CD8-positive, alpha-beta memory T cell (primary cell): ENCODE data around the gene CAV1. TPM values are rescaled to one million over a fixed set of nuclear protein-coding genes. Genes with fewer than 3 reads are reported as not detected.
A peak's percentile ranks its signal among the peaks of the same experiment; 100 is the strongest.

Experiments
- CTCF ChIA-PET: fragments of 350-600 bp; sonication (Branson Sonifier 250); formaldehyde crosslinking; loops from one replicate; lab custom pipeline; 2021; ENCODE audit warnings: antibody characterized with exemption; lab: Charles Lee
- POLR2A ChIA-PET: fragments of 350-600 bp; sonication (Branson Sonifier 250); formaldehyde crosslinking; loops from one replicate; lab custom pipeline; 2021; ENCODE audit warnings: antibody characterized with exemption; lab: Charles Lee
- DNase-seq, 5 donors: peaks; one replicate each; pipeline versions ENCODE4 v3.0.0 to v3.0.0-alpha.2; 2020 to 2022; ENCODE audit warnings: mixed read lengths in 1 of 5
- H3K27ac ChIP-seq: one replicate; pipeline ENCODE4 v1.7.0; 2013; ENCODE audit warnings: low read depth, mild to moderate bottlenecking, low read length, moderate library complexity
- H3K27me3 ChIP-seq: 2 replicates; pipeline ENCODE4 v1.7.0; 2013; ENCODE audit warnings: low read length, mild to moderate bottlenecking; ENCODE audit not compliant: insufficient read depth, poor library complexity, severe bottlenecking
- H3K36me3 ChIP-seq: 2 replicates; pipeline ENCODE4 v1.7.0; 2013; ENCODE audit warnings: mild to moderate bottlenecking, low read length, moderate library complexity; ENCODE audit not compliant: insufficient read depth
- H3K4me1 ChIP-seq: 2 replicates; pipeline ENCODE4 v1.7.0; 2013; ENCODE audit warnings: mild to moderate bottlenecking, low read length, moderate library complexity; ENCODE audit not compliant: insufficient read depth
- H3K4me3 ChIP-seq: 2 replicates; pipeline ENCODE4 v1.7.0; 2013; ENCODE audit warnings: mild to moderate bottlenecking, low read length
- H3K9me3 ChIP-seq: 2 replicates; pipeline ENCODE4 v1.7.0; 2013; ENCODE audit warnings: mild to moderate bottlenecking, low read length
- H3K27ac Mint-ChIP-seq, 8 donors: one replicate each; pipeline ENCODE4 v1.8.0; 2020 to 2021; ENCODE audit warnings: mixed read lengths in 8 of 8, mild to moderate bottlenecking in 6 of 8, inconsistent platforms in 3 of 8, moderate library complexity in 3 of 8
- H3K27me3 Mint-ChIP-seq, 2 donors: one replicate each; pipeline ENCODE4 v1.8.0; 2020 to 2021; ENCODE audit warnings: mixed read lengths in 2 of 2, mild to moderate bottlenecking in 1 of 2, moderate library complexity in 1 of 2
- H3K36me3 Mint-ChIP-seq, 3 donors: one replicate each; pipeline ENCODE4 v1.8.0; 2020 to 2021; ENCODE audit warnings: mixed read lengths in 3 of 3, inconsistent platforms in 1 of 3, mild to moderate bottlenecking in 1 of 3
- H3K4me1 Mint-ChIP-seq, 3 donors: one replicate each; pipeline ENCODE4 v1.8.0; 2020 to 2021; ENCODE audit warnings: mixed read lengths in 3 of 3, inconsistent platforms in 1 of 3, mild to moderate bottlenecking in 1 of 3
- H3K4me3 Mint-ChIP-seq, 7 donors: one replicate each; pipeline ENCODE4 v1.8.0; 2020 to 2021; ENCODE audit warnings: mixed read lengths in 7 of 7, mild to moderate bottlenecking in 6 of 7, moderate library complexity in 4 of 7, inconsistent platforms in 2 of 7
- H3K9me3 Mint-ChIP-seq, 5 donors: one replicate each; pipeline ENCODE4 v1.8.0; 2020 to 2022; ENCODE audit warnings: mixed read lengths in 5 of 5, mild to moderate bottlenecking in 3 of 5, moderate library complexity in 2 of 5, inconsistent platforms in 1 of 5
- polyA plus RNA-seq: library from polyadenylated mRNA; unstranded; fragments of 300-500 nt; fragmentation: Illumina TruSeq; gene quantifications from one replicate; pipeline ENCODE4 v1.2.3, GENCODE V29; 2021
- total RNA-seq, 2 experiments: library from RNA; stranded (reverse); gene quantifications; one replicate each; pipeline ENCODE4 v1.2.3, GENCODE V29; 2021

The CAV1 gene
- total and polyA plus RNA-seq, 3 experiments from 2014 or later, result 2.3 to 2.5 TPM; not detected in 1

DNA sequence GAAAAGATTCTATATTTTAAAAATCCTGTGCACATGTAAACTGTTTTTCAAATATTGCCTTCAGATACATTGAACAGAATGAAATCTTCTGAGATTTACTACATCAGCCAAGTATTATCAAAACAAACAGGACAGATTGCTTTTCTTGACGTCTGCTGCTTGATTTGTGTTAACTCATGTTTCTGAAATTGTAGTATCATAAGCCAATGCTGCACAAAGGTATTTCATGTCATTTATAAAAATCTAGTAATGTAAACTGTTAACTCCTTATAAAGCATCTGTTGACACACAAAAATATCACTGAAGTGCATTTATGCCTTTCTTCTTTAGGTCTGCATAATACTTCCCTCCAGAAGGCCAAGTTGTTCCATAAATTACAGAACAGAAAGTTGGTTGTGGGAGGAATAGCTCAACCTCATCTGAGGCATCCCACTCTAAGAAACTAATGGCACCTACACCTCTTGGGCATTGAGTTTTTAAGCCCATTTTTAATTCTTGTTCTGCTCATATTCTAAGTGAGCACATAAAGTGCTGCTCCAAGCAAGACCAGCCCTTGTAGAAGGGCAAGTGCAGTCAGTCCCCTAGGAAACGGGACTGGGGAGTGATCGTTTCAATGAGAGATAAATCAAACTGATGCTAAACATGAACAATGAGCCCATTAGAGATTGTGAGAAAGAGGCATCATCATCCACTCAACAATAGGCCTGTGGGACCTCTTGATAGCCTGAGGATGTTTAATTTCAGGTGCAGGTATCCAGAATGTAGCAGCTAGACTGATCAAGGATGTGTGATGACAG is 28.5 kb downstream of the CAV1 start:
- no peaks in the 10 kb centered on the region for H3K36me3 ChIP-seq
- H3K36me3 Mint-ChIP-seq, result no peaks in the 10 kb centered on the region
- no peak overlapping the region for H3K4me3 ChIP-seq
- POLR2A ChIA-PET, result no interaction called here
- H3K27me3 Mint-ChIP-seq, result peaks cover 4 to 30% of the 10 kb centered on the region in 2 donors
- H3K27ac Mint-ChIP-seq, result peak overlapping the region in 1 of 8 donors; percentile 4
- H3K27me3 ChIP-seq, result peaks cover 3% of the 10 kb centered on the region
- H3K4me3 Mint-ChIP-seq, result no peak overlapping the region
- no peak for DNase-seq
- H3K9me3 ChIP-seq, result no peaks in the 10 kb centered on the region
- no peaks in the 10 kb centered on the region for H3K9me3 Mint-ChIP-seq
- H3K4me1 ChIP-seq, result no peaks in the 10 kb centered on the region
- CTCF ChIA-PET, result no interaction called here
- no peaks in the 10 kb centered on the region for H3K4me1 Mint-ChIP-seq
- H3K27ac ChIP-seq, result no peak overlapping the region

DNA sequence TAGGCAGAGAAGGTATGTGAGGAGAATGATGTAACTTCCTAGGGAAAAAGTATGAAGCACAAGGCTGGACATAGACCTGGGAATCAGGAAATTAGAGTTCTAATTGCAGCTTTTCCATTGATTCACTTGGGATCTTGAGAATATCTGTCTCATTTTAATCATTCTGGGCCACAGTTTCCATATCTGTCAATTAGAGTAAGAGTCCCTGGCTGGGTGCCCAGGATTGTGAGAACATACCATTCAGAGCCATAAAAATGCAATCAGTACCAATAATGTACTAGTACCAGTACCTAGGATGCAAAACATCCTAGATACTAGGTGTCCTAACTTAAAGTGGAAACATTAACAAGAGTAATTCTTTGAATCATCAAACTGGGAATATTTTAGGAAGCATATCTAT is 29.6 kb downstream of the CAV1 start:
- Histone ChIP-seq H3K4me3 (no peak overlapping the region), H3K36me3 (no peaks in the 10 kb centered on the region), H3K4me1 (no peaks in the 10 kb centered on the region), H3K27me3 (peaks cover 3% of the 10 kb centered on the region), H3K9me3 (no peaks in the 10 kb centered on the region), H3K27ac (no peak overlapping the region)
- no peaks in the 10 kb centered on the region for H3K36me3 Mint-ChIP-seq
- POLR2A ChIA-PET, result no interaction called here
- no peak overlapping the region for H3K27ac Mint-ChIP-seq
- no peaks in the 10 kb centered on the region for H3K4me1 Mint-ChIP-seq
- DNase-seq, result no peak
- CTCF ChIA-PET, result no interaction called here
- no peak overlapping the region for H3K4me3 Mint-ChIP-seq
- H3K27me3 Mint-ChIP-seq, result peaks cover 12 to 36% of the 10 kb centered on the region in 2 donors
- H3K9me3 Mint-ChIP-seq, result no peaks in the 10 kb centered on the region

DNA sequence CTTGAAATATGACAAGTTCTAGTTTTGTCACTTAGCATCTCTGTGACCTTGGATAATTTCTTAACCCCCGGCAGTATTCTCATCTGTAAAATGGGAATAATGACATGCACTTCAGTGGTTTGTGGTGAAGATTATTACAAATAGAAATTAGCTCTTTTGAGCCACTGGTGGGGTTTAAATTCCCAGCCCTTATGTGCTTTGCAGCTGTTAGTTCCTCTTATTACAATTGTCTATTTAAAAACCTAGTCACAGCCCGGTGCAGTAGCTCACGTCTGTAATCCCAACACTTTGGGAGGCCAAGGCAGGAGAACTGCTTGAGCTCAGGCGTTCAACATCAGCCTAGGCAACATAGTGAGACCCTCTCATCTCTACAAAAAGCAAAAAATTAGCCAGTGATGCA is 30.1 kb downstream of the CAV1 start:
- Histone ChIP-seq H3K4me1 (no peaks in the 10 kb centered on the region), H3K9me3 (no peaks in the 10 kb centered on the region), H3K27me3 (peaks cover 3% of the 10 kb centered on the region), H3K27ac (no peak overlapping the region), H3K4me3 (no peak overlapping the region), H3K36me3 (no peaks in the 10 kb centered on the region)
- Mint-ChIP-seq H3K4me1 (no peaks in the 10 kb centered on the region), H3K36me3 (no peaks in the 10 kb centered on the region), H3K9me3 (no peaks in the 10 kb centered on the region), H3K27me3 (peaks cover 12 to 41% of the 10 kb centered on the region in 2 donors), H3K27ac (no peak overlapping the region), H3K4me3 (no peak overlapping the region)
- CTCF ChIA-PET, result no interaction called here
- POLR2A ChIA-PET, result no interaction called here
- no peak for DNase-seq

DNA sequence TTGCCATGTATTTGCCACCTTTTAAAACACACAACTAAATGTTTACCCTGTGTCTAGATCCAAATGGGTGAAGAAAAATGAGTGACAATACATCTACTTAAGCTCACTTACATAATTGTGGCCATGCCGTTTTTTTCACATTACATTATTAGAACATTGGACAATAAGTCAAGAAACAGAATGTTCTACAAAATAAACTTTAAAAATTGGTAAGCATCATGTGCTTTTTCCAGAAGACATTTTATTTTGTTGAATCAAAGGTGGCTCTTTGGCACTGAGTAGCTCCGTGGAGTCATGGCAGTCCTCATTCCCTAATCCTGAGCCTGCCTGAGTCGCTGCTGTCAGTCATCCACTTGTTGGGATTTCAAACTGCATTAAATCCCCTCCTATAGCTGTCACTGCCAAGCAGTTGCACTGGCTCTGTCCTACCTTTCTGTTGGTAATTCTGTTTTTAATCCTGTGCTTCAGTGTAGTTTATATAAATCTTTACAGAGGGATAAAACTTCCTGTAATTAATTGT is 32.3 kb downstream of the CAV1 start:
- Mint-ChIP-seq H3K9me3 (peaks cover 0 to 2% (median 0%) of the 10 kb centered on the region in 5 donors), H3K27ac (no peak overlapping the region), H3K27me3 (peaks cover 17 to 57% of the 10 kb centered on the region in 2 donors), H3K4me1 (no peaks in the 10 kb centered on the region), H3K36me3 (no peaks in the 10 kb centered on the region), H3K4me3 (no peak overlapping the region)
- no peak for DNase-seq
- no peaks in the 10 kb centered on the region for H3K36me3 ChIP-seq
- H3K4me3 ChIP-seq, result no peak overlapping the region
- peaks cover 3% of the 10 kb centered on the region for H3K27me3 ChIP-seq
- ChIA-PET CTCF (no interaction called here), POLR2A (no interaction called here)
- no peak overlapping the region for H3K27ac ChIP-seq
- H3K4me1 ChIP-seq, result no peaks in the 10 kb centered on the region
- no peaks in the 10 kb centered on the region for H3K9me3 ChIP-seq

DNA sequence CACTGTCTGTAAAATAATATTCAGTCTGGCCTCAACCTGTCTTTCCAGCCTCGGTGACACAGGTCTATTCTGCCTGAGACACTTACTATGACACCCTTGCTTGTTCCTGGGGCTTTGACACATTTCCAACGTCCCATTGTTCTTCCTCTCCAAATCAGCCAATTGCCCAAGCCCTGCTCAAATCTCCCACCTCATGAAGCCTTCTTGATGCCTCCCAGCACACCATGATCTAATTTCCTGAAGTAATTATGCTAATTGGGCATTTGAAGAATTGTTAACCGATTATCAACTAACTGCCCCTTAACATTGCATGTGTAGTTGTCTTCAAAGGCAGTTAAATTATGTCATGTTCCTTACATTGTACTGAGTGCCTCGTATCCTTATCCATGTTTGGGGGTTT is 33.1 kb downstream of the CAV1 start:
- H3K4me1 Mint-ChIP-seq, result peaks cover 0 to 2% (median 0%) of the 10 kb centered on the region in 3 donors
- H3K9me3 Mint-ChIP-seq, result peaks cover 0 to 2% (median 0%) of the 10 kb centered on the region in 5 donors
- H3K27me3 ChIP-seq, result peaks cover 3% of the 10 kb centered on the region
- no peak overlapping the region for H3K4me3 ChIP-seq
- no peaks in the 10 kb centered on the region for H3K36me3 ChIP-seq
- peaks cover 21 to 61% of the 10 kb centered on the region in 2 donors for H3K27me3 Mint-ChIP-seq
- ChIA-PET POLR2A (no interaction called here), CTCF (no interaction called here)
- H3K27ac ChIP-seq, result no peak overlapping the region
- no peaks in the 10 kb centered on the region for H3K36me3 Mint-ChIP-seq
- H3K9me3 ChIP-seq, result no peaks in the 10 kb centered on the region
- H3K4me3 Mint-ChIP-seq, result no peak overlapping the region
- no peak overlapping the region for H3K27ac Mint-ChIP-seq
- no peak for DNase-seq
- no peaks in the 10 kb centered on the region for H3K4me1 ChIP-seq

DNA sequence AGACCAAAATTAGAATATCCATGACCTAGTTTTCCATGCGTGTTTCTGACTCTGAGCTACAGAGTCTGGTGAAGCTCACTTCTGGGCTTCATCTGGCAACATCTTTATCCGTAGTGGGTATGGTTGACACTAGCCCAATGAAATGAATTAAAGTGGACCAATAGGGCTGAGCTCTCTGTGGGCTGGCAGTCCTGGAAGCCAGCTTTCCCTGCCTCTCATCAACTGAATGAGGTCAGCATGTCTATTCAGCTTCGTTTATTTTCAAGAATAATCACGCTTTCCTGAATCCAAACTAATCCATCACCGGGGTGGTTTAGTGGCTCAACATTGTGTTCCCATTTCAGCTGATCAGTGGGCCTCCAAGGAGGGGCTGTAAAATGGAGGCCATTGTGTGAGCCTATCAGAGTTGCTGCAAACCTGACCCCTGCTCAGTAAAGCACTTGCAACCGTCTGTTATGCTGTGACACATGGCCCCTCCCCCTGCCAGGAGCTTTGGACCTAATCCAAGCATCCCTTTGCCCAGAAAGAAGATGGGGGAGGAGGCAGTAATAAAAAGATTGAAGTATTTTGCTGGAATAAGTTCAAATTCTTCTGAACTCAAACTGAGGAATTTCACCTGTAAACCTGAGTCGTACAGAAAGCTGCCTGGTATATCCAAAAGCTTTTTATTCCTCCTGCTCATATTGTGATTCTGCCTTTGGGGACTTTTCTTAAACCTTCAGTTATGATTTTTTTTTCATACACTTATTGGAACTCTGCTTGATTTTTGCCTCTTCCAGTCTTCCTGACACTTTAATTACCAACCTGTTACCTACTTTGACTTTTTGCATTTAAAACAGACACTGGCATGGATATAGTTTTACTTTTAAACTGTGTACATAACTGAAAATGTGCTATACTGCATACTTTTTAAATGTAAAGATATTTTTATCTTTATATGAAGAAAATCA is 35.5 kb downstream of the CAV1 start:
- H3K27me3 Mint-ChIP-seq, result peaks cover 17 to 54% of the 10 kb centered on the region in 2 donors
- H3K27ac Mint-ChIP-seq, result peak overlapping the region in 1 of 8 donors; percentile 11
- no peak for DNase-seq
- CTCF ChIA-PET, result interaction anchor here (1.6 kb wide), 1 partner anchor 34 kb away, joined by 5 read pairs; no protein-coding TSS in a partner anchor
- no peaks in the 10 kb centered on the region for H3K36me3 ChIP-seq
- H3K27me3 ChIP-seq, result peaks cover 3% of the 10 kb centered on the region
- no peaks in the 10 kb centered on the region for H3K36me3 Mint-ChIP-seq
- no peak overlapping the region for H3K4me3 Mint-ChIP-seq
- POLR2A ChIA-PET, result no interaction called here
- H3K4me1 Mint-ChIP-seq, result peaks cover 0 to 2% (median 0%) of the 10 kb centered on the region in 3 donors
- no peak overlapping the region for H3K4me3 ChIP-seq
- H3K9me3 Mint-ChIP-seq, result peaks cover 0 to 2% (median 0%) of the 10 kb centered on the region in 5 donors
- no peaks in the 10 kb centered on the region for H3K9me3 ChIP-seq
- no peak overlapping the region for H3K27ac ChIP-seq
- H3K4me1 ChIP-seq, result no peaks in the 10 kb centered on the region

DNA sequence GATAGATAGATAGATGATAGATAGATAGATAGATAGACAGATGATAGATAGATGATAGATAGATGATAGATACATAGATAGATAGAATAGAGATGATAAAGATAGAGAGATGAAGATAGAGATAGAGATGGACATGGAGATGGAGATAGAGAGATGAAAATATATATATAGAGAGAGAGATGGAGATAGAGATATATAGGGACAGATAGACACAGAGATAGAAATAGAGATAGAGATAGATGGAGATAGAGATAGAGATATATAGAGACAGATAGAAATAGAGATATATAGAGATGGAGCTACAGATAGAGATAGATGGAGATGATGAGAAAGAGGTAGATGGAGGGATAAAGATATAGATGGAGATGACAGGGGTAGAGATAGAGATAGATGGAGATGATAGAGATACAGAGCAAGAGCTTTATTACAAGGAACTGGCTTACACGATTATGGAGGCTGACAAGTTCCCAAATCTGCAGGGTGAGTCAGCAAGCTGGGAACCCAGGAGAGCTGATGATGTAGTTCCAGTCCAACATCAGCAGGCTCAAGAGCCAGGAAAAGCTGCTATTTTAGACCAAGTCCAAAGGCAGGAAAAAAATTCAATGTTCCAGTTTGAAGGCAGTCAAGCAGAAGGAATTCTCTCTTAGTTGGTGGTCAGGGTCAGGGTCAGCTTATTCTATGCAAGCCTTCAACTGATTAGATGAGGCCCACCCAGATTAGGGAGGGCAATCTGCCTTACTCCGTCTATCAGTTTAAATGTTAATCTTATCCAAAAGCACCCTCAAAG is 37.1 kb downstream of the CAV1 start:
- Histone ChIP-seq H3K4me3 (no peak overlapping the region), H3K27me3 (peaks cover 3% of the 10 kb centered on the region), H3K27ac (no peak overlapping the region), H3K36me3 (no peaks in the 10 kb centered on the region), H3K4me1 (no peaks in the 10 kb centered on the region), H3K9me3 (no peaks in the 10 kb centered on the region)
- DNase-seq, result no peak
- Mint-ChIP-seq H3K36me3 (no peaks in the 10 kb centered on the region), H3K4me1 (peaks cover 0 to 2% (median 0%) of the 10 kb centered on the region in 3 donors), H3K9me3 (peaks cover 0 to 2% (median 0%) of the 10 kb centered on the region in 5 donors), H3K27ac (no peak overlapping the region), H3K4me3 (no peak overlapping the region), H3K27me3 (peaks cover 17 to 52% of the 10 kb centered on the region in 2 donors)
- ChIA-PET CTCF (no interaction called here), POLR2A (no interaction called here)
